AG08395 (cell line): ENCODE data around the gene ZNF653.

ENCODE experiments used
- DNase-seq: peaks from one replicate; pipeline ENCODE4 v3.0.0; 2012; ENCODE audit warnings: mixed read lengths, low spot score

ZNF653 gene, protein sequence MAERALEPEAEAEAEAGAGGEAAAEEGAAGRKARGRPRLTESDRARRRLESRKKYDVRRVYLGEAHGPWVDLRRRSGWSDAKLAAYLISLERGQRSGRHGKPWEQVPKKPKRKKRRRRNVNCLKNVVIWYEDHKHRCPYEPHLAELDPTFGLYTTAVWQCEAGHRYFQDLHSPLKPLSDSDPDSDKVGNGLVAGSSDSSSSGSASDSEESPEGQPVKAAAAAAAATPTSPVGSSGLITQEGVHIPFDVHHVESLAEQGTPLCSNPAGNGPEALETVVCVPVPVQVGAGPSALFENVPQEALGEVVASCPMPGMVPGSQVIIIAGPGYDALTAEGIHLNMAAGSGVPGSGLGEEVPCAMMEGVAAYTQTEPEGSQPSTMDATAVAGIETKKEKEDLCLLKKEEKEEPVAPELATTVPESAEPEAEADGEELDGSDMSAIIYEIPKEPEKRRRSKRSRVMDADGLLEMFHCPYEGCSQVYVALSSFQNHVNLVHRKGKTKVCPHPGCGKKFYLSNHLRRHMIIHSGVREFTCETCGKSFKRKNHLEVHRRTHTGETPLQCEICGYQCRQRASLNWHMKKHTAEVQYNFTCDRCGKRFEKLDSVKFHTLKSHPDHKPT

GRCh38 chr19:11505504-11506100, at the start of gene ZNF653:
Gene ZNF653 (minus strand): TSS chr19:11505839. CDS start chr19:11505786, 53 bp downstream.
- DNase-seq, result peak; percentile 99

DNA sequence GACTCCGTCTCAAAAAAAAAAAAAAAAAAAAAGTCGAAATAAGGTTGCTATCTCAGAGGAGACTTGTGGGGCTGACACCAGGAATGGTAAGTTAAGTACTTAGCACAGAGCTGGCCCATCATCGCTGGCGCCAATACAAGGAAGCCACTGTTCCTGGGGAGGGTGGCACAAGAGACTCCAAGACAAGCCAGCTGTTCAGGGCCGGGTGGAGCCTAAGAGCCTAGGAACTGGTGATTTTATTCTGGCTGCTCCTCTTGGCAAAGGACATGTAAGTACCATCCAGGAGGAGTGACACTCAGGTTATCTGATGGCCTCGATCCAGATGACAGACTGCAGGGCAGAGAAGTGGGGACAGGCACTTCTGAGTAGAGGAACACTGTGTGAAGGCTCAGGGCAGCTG, 49.6 kb upstream of the ZNF653 start:
- no peak for DNase-seq

GRCh38 chr19:11554160-11554559, 48.5 kb upstream of the ZNF653 start:
- DNase-seq, result no peak

- no peak for DNase-seq
Observed at GRCh38 chr19:11552666-11553372, 47.2 kb upstream of the ZNF653 start.

- peak; percentile 33 for DNase-seq
Observed at GRCh38 chr19:11551603-11552235, 46.1 kb upstream of the ZNF653 start.

- DNase-seq, result no peak
Observed at GRCh38 chr19:11550265-11550664, 44.6 kb upstream of the ZNF653 start.

GRCh38 chr19:11549386-11549953, 43.8 kb upstream of the ZNF653 start:
- no peak for DNase-seq

DNA sequence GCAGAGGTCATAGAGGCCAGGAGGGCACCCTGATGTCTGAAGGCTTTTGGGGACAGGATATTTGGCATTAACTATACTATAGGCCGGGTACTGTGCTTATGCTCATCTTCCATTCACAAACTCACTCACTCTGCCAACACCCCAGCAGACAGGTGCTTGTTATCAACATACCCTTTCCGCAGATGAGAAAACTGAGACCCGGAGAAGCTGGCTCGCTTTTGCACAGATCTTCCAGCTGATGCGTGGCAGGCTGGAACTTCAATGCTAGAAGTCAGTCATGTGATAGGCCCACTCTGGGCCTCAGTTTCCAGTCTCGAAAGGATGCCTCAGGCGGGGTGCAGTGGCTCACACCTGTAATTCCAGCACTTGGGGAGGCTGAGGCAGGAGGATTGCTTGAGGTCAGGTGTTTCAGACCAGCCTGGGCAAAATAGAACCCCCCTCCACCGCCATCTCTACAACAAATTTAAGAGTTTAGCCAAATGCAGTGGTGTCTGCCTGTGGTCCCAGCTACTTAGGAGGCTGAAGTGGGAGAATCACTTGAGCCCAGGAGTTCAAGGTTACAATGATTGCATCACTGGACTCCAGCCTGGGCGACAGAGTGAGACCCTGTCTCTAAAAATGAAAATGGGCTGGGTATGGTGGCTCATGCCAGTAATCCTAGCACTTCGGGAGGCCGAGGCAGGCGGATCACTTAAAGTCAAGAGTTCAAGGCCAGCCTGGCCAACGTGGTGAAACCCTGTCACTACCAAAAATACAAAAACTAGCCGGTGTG, 42.5 kb upstream of the ZNF653 start:
- no peak for DNase-seq

GRCh38 chr19:11541238-11541637, 35.6 kb upstream of the ZNF653 start:
- DNase-seq, result no peak

GRCh38 chr19:11540645-11541044, 35.0 kb upstream of the ZNF653 start:
- DNase-seq, result no peak

- peak; percentile 41 for DNase-seq
Observed at GRCh38 chr19:11539495-11540365, 34.1 kb upstream of the ZNF653 start.

- DNase-seq, result peak; percentile 89
Observed at GRCh38 chr19:11538232-11539036, 32.8 kb upstream of the ZNF653 start, which contains the start of gene CNN1. Gene CNN1 (plus strand): TSS chr19:11538851. CDS start chr19:11538928, 77 bp downstream.

- peak; percentile 98 for DNase-seq
Observed at GRCh38 chr19:11535792-11536595, 30.4 kb upstream of the ZNF653 start.

DNA sequence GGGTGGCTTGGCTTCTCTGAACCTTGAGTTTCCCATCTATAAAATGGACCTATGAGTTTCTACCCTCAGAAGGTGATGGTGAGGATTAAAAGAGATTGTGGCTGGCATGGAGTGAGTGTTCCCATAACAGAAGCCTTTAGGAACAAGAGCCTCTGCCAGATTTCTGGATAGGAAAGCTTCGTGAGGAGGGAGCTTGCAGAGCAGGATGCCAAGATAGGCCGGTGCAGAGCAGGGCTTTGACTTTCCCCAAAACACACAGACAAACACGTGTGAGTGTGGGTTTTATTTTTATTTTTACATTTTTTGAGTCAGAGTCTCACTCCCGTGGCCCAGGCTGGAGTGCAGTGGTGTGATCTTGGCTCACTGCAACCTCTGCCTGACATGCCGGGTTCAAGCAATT, 29.3 kb upstream of the ZNF653 start:
- DNase-seq, result no peak

GRCh38 chr19:11534538-11534937, 28.9 kb upstream of the ZNF653 start:
- DNase-seq, result no peak

- DNase-seq, result peak; percentile 50
Observed at GRCh38 chr19:11530432-11530831, 24.8 kb upstream of the ZNF653 start.

DNA sequence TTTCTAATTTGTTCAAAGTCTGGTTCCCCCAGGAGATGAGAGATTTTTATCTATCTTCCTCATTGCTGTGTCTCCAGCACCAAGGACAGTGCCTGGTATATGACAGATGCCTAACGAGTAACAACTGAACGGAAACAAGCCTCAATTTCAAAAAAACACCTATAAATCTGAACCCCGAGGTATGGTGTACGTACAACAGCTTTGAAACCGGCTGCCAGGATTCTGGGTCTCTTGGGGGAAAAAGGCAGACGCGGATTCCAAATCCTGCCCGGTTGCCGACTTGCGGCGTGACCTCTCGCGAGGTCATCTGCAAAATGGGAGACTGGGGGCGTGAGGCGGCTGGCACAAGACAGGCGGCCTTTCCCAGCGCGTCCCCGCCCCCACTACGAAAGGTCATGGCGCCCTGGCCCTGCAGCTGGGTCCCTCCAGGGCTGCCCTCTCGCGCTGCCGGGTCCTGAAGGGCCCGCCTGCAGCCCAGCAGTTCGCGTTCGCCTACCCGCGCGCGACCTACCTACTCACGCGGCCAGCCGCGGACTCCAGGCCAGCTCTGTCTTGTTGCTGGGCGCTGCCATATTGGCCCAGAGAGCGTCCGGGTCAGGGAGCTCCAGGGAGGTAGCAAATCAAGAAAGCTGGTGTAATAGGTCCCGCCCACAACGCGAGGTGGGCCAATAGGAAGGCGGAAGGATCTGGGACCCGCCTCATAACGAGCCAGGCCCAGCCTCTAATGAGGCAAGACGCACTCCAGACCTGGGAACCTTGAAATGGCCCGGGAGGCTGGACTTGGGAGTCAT, 23.1 kb upstream of the ZNF653 start, which contains the start of gene ECSIT:
Gene ECSIT (minus strand): TSS at position 584 of the 791 bp plus-strand sequence. CDS start 9,964 bp downstream, outside the sequence.
- peak; percentile 98 for DNase-seq
